B cell (primary cell): Measurements from ENCODE around the gene SCAI. TPM values are rescaled to one million over a fixed set of nuclear protein-coding genes. Genes with fewer than 3 reads are reported as not detected.

Experiments used
- ATAC-seq: fragments of 200-7000 bp; cut with Tn5 transposase; one replicate; pipeline ENCODE4 v1.10.0; 2021; ENCODE audit warnings: low read depth, mild to moderate bottlenecking, moderate number of reproducible peaks, moderate library complexity
- CTCF ChIA-PET: fragments of 350-600 bp; sonication (Branson Sonifier 250); formaldehyde crosslinking; loops from one replicate; lab custom pipeline; 2021; ENCODE audit warnings: antibody characterized with exemption, inconsistent platforms; lab: Charles Lee
- POLR2A ChIA-PET: fragments of 350-600 bp; sonication (Branson Sonifier 250); formaldehyde crosslinking; loops from one replicate; lab custom pipeline; 2021; ENCODE audit warnings: antibody characterized with exemption; lab: Charles Lee
- DNase-seq: peaks from one replicate; pipeline ENCODE4 v3.0.0; 2013
- H2AFZ ChIP-seq: 2 replicates; pipeline ENCODE4 v1.6.1; 2012; ENCODE audit warnings: mild to moderate bottlenecking, low read depth, low read length; ENCODE audit not compliant: insufficient read depth, poor library complexity, severe bottlenecking
- H3K27ac ChIP-seq, 2 donors: 1 replicate in 1 of 2; 2 replicates in 1 of 2; pipeline ENCODE4 v1.5.1; 2012 to 2013; ENCODE audit warnings: low read length in 2 of 2, mild to moderate bottlenecking in 2 of 2, moderate library complexity in 1 of 2
- H3K27me3 ChIP-seq, 4 experiments: fragments of 200-600 bp in 1 of 4; sonication (generic) in 1 of 4; replicated peaks in 1 of 4; 1 replicate in 2 of 4; 2 replicates in 2 of 4; pipeline versions ENCODE4 v1.6.1 to v1.7.0; 2013 to 2016; ENCODE audit warnings: low read length in 3 of 4, mild to moderate bottlenecking in 2 of 4, mixed read lengths in 1 of 4, moderate library complexity in 1 of 4; ENCODE audit not compliant: insufficient read depth in 4 of 4, control insufficient read depth in 3 of 4; ENCODE audit errors: control extremely low read depth in 1 of 4
- H3K36me3 ChIP-seq, 2 experiments: replicated peaks in 1 of 2; 1 replicate in 1 of 2; 2 replicates in 1 of 2; pipeline versions ENCODE4 v1.6.1 to v1.7.1; 2013; ENCODE audit warnings: low read length in 1 of 2; ENCODE audit not compliant: insufficient read depth in 2 of 2, control insufficient read depth in 1 of 2; ENCODE audit errors: control extremely low read depth in 1 of 2, extremely low read depth in 1 of 2
- H3K4me1 ChIP-seq, 2 donors: fragments of 200-600 bp in 1 of 2; sonication (generic) in 1 of 2; 1 replicate in 1 of 2; 2 replicates in 1 of 2; pipeline versions ENCODE4 v1.5.1 to v1.6.1; 2013 to 2017; ENCODE audit warnings: low read length in 2 of 2; ENCODE audit not compliant: control insufficient read depth in 2 of 2, insufficient read depth in 2 of 2
- H3K4me2 ChIP-seq: replicated peaks from 2 replicates; pipeline ENCODE3; 2012; ENCODE audit warnings: mild to moderate bottlenecking, low read depth, low read length; ENCODE audit not compliant: poor library complexity, severe bottlenecking
- H3K4me3 ChIP-seq, 5 experiments: fragments of 200-600 bp in 1 of 5; sonication (generic) in 1 of 5; 1 replicate in 3 of 5; 2 replicates in 2 of 5; pipeline versions ENCODE4 v1.5.1 to v1.7.0; 2011 to 2016; ENCODE audit warnings: low read length in 4 of 5, mild to moderate bottlenecking in 4 of 5, low read depth in 2 of 5, control low read depth in 1 of 5, moderate library complexity in 1 of 5; ENCODE audit not compliant: insufficient read depth in 1 of 5; ENCODE audit errors: control extremely low read depth in 1 of 5, extremely low read depth in 1 of 5
- H3K79me2 ChIP-seq: fragments of 200-600 bp; sonication (generic); one replicate; pipeline ENCODE4 v1.6.0; 2016; ENCODE audit warnings: low read length; ENCODE audit not compliant: control insufficient read depth, insufficient read depth
- H3K9ac ChIP-seq: fragments of 200-600 bp; sonication (generic); 2 replicates; pipeline ENCODE4 v1.6.1; 2017; ENCODE audit warnings: mild to moderate bottlenecking, low read length, moderate library complexity
- H3K9me3 ChIP-seq, 3 donors: one replicate each; pipeline versions ENCODE4 v1.6.1 to v1.7.1; 2013; ENCODE audit warnings: low read length in 2 of 3; ENCODE audit not compliant: control insufficient read depth in 2 of 3, insufficient read depth in 1 of 3; ENCODE audit errors: control extremely low read depth in 1 of 3
- H4K20me1 ChIP-seq: 2 replicates; pipeline ENCODE4 v1.6.0; 2012; ENCODE audit warnings: mild to moderate bottlenecking, low read length; ENCODE audit not compliant: insufficient read depth, control insufficient read depth, poor library complexity, severe bottlenecking
- H3K27ac Mint-ChIP-seq: one replicate; pipeline ENCODE4 v1.8.0; 2021; ENCODE audit warnings: mixed read lengths
- H3K27me3 Mint-ChIP-seq: one replicate; pipeline ENCODE4 v1.8.0; 2021; ENCODE audit warnings: mixed read lengths
- H3K4me1 Mint-ChIP-seq: one replicate; pipeline ENCODE4 v1.8.0; 2021; ENCODE audit warnings: mixed read lengths
- H3K4me3 Mint-ChIP-seq: one replicate; pipeline ENCODE4 v1.8.0; 2021; ENCODE audit warnings: mixed read lengths
- H3K9me3 Mint-ChIP-seq: one replicate; pipeline ENCODE4 v1.8.0; 2022; ENCODE audit warnings: mixed read lengths; ENCODE audit not compliant: insufficient read depth
- CTCF ChIP-seq: fragments of 200-600 bp; IDR thresholded peaks from one replicate; pipeline ENCODE4 v1.8.0; 2022; ENCODE audit warnings: antibody characterized with exemption, mild to moderate bottlenecking
- EZH2 ChIP-seq: IDR thresholded peaks from 2 replicates; pipeline ENCODE4 v1.6.1; 2012; ENCODE audit warnings: borderline replicate concordance, low read depth, mild to moderate bottlenecking, moderate library complexity, low read length; ENCODE audit not compliant: insufficient read depth, poor library complexity, severe bottlenecking
- WGBS: methylation state at CpG from one replicate; pipeline ENCODE4 v1.1.5; 2013; ENCODE audit warnings: missing lambda C conversion rate; ENCODE audit not compliant: insufficient coverage; 5-methylcytosine and 5-hydroxymethylcytosine counted together
- intact Hi-C: fragments of 100-400 bp; cut with micrococcal nuclease; formaldehyde crosslinking; loops from one replicate; pipeline ENCODE4 v1.10.0; 2022
- polyA plus RNA-seq: library from polyadenylated mRNA; depleted of rRNA; stranded (reverse); fragments of >200 nt; gene quantifications from 2 replicates; pipeline ENCODE4 v1.2.3, GENCODE V29; 2012
- total RNA-seq, 2 donors: library from RNA; stranded (reverse); fragments of 120-200 nt in 1 of 2; gene quantifications; 1 replicate in 1 of 2; 2 replicates in 1 of 2; pipeline versions ENCODE4 v1.2.3 to v1.2.4, GENCODE V29; 2013 to 2022

The SCAI gene
- total and polyA plus RNA-seq, 2 donors (not counting 1 experiment from before 2014, with no cell fraction given): 3.8 to 19.8 TPM

DNA sequence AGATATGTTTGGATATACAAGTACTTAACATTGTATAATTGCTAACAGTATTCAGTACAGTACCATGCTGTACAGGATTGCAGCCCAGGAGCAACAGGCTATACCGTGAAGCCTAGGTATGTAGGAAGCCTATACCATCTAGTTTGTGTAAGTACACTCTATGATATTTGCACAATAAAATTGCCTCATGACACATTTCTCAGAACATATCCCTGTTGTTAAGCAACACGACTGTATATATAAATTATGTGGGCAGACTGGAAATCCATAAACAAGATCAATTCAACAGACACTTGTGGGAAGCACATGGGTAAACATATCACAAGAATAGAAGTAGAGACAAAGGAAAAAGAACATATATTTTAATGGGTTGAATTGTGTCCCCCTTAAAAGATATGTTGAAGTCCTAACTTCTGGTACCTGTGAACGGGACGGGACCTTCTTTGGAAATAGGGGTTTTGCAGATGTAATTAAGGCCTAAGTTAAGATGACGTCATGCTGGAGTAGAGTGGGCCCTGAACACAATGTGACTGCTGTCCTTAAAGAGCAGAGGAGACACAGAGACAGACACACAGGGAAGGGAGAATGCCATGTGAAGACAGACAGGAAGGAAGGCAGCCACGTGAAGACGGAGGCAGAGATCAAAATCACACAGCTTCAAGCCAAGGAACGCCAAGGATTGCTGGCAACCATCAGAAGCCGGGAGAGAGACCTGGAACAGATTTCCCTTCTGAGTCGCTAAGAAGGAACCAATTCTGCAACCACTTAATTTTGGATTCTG, 76.3 kb downstream of the SCAI start:
- no peak overlapping the region for H3K27ac ChIP-seq
- H3K79me2 ChIP-seq: no peaks in the 10 kb centered on the region
- no peak overlapping the region for H3K4me3 ChIP-seq
- no peak overlapping the region for H3K9ac ChIP-seq
- POLR2A ChIA-PET: no interaction called here
- H3K27me3 Mint-ChIP-seq: no peaks in the 10 kb centered on the region
- ATAC-seq (no peak), DNase-seq (no peak)
- no peaks in the 10 kb centered on the region for H4K20me1 ChIP-seq
- no peaks in the 10 kb centered on the region for H3K4me1 Mint-ChIP-seq
- H2AFZ ChIP-seq: no peak overlapping the region
- peaks cover 0 to 15% (median 0%) of the 10 kb centered on the region in 3 donors for H3K9me3 ChIP-seq
- no peaks in the 10 kb centered on the region for H3K36me3 ChIP-seq
- no peak overlapping the region for H3K4me3 Mint-ChIP-seq
- TF ChIP-seq EZH2 (no peak), CTCF (no peak)
- H3K27me3 ChIP-seq: no peaks in the 10 kb centered on the region
- H3K4me1 ChIP-seq: no peaks in the 10 kb centered on the region
- intact Hi-C loops: no loop called here
- WGBS: 83% methylated on average over 8 of the region's 10 CpGs
- H3K4me2 ChIP-seq: no peak overlapping the region
- CTCF ChIA-PET: no interaction called here
- H3K27ac Mint-ChIP-seq: no peak overlapping the region
- no peaks in the 10 kb centered on the region for H3K9me3 Mint-ChIP-seq

DNA sequence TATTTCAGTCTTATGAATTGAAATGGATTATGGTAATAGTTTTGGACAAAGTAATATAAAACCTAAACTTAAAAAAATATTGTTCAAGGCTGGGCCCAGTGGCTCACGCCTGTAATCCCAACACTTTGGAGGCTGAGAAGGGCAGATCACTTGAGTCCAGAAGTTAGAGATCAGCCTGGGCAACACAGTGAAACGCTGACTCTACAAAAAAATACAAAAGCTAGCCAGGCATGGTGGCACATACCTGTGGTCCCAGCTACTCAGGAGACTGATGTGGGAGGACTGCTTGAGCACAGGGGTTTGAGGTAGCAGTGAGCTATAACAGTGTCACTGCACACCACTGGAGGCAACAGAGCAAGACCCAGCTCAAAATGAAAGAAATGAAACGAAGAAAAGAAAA, 81.9 kb downstream of the SCAI start:
- H3K79me2 ChIP-seq: no peaks in the 10 kb centered on the region
- peaks cover 0 to 15% (median 0%) of the 10 kb centered on the region in 3 donors for H3K9me3 ChIP-seq
- POLR2A ChIA-PET: no interaction called here

More for the DNA sequence above, 81.9 kb downstream of the SCAI start:
- Histone ChIP-seq H3K36me3 (peaks cover 0 to 2% of the 10 kb centered on the region in 2 experiments), H3K4me2 (no peak overlapping the region), H3K4me1 (no peaks in the 10 kb centered on the region), H3K27ac (no peak overlapping the region), H3K27me3 (no peaks in the 10 kb centered on the region), H4K20me1 (no peaks in the 10 kb centered on the region), H2AFZ (no peak overlapping the region), H3K9ac (no peak overlapping the region), H3K4me3 (no peak overlapping the region)
- no peak for ATAC-seq
- H3K27ac Mint-ChIP-seq: no peak overlapping the region
- CTCF ChIA-PET: no interaction called here
- H3K27me3 Mint-ChIP-seq: no peaks in the 10 kb centered on the region
- H3K4me3 Mint-ChIP-seq: no peak overlapping the region
- intact Hi-C loops: no loop called here
- H3K4me1 Mint-ChIP-seq: no peaks in the 10 kb centered on the region
- WGBS: 100% methylated on average over 2 of the region's 3 CpGs
- TF ChIP-seq EZH2 (no peak), CTCF (no peak)
- H3K9me3 Mint-ChIP-seq: no peaks in the 10 kb centered on the region
- no peak for DNase-seq
